Lower leg skin (tissue), 3 donors: ENCODE data around the gene SYT17.

Experiments used
- CTCF ChIP-seq, 3 donors: fragments of 450-650 bp; IDR thresholded peaks; one replicate each; pipeline ENCODE4 v1.5.1; 2016; ENCODE audit warnings: antibody characterized with exemption in 3 of 3, mild to moderate bottlenecking in 3 of 3, moderate library complexity in 2 of 3
- POLR2A ChIP-seq, 2 donors: fragments of 450-650 bp; IDR thresholded peaks; one replicate each; pipeline ENCODE4 v1.6.1; 2016 to 2017; ENCODE audit warnings: antibody characterized with exemption in 2 of 2, mild to moderate bottlenecking in 1 of 2, moderate library complexity in 1 of 2

DNA sequence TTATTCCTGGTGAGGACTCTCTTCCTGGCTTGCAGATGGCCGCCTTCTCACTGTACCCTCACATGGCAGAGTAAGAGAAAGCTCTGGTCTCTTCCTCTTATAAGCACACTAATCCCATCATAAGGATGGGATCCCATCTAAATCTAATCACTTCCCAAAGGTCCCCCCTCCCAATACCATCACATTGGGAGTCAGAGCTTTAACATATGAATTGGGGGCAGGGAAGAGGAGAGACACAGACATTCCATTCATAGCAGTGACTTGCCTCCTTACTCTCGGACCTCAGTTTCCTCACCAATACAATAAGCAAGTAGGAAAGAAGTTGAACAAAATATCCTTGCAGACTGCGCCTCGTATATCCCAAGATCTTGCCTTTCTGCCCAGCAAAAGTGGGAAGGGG lies 119.2 kb downstream of the SYT17 start:
- TF ChIP-seq CTCF (IDR thresholded peaks at IDR 0.05): no peak
- no peak for TF ChIP-seq POLR2A (IDR thresholded peaks at IDR 0.05)
